ENCODE data around the gene HES6. TPM values are rescaled to one million over a fixed set of nuclear protein-coding genes. Genes with fewer than 3 reads are reported as not detected.
"Not testable (repeated sequence)": the region's sequence is repeated elsewhere in the genome, so short reads cannot be mapped to it uniquely, and the experiment has no call there.

Gene HES6
- 1.8 TPM for total RNA-seq

GRCh38 chr2:238239863-238240756 is at the start of gene HES6:
HES6 (minus strand) TSS chr2:238240038; CDS start chr2:238239905, 133 bp downstream.
- peak; percentile 46 for DNase-seq

GRCh38 chr2:238289574-238289973 is 49.7 kb upstream of the HES6 start:
- no peak for DNase-seq

- DNase-seq, result peak; percentile 97
These were observed 49.1 kb upstream of the HES6 start for GRCh38 chr2:238288650-238289573.

- DNase-seq, result peak; percentile 57
These were observed 48.2 kb upstream of the HES6 start, which contains the start of gene PER2 for GRCh38 chr2:238287737-238288649. PER2 (minus strand) TSS chr2:238288610; CDS start chr2:238277936, 10,674 bp downstream.

GRCh38 chr2:238286987-238287736 is 47.3 kb upstream of the HES6 start:
- no peak for DNase-seq

GRCh38 chr2:238286551-238286950 is 46.7 kb upstream of the HES6 start:
- peak; percentile 19 for DNase-seq

- no peak for DNase-seq
These were observed 46.3 kb upstream of the HES6 start for GRCh38 chr2:238286095-238286494.

- peak; percentile 88 for DNase-seq
These were observed 45.8 kb upstream of the HES6 start for GRCh38 chr2:238285653-238286082.

GRCh38 chr2:238284802-238285515 is 45.1 kb upstream of the HES6 start:
- DNase-seq, result no peak

GRCh38 chr2:238282861-238283738 is 43.3 kb upstream of the HES6 start:
- DNase-seq, result no peak

- no peak for DNase-seq
These were observed 42.1 kb upstream of the HES6 start for GRCh38 chr2:238281826-238282480.

GRCh38 chr2:238280083-238280825 is 40.4 kb upstream of the HES6 start:
- DNase-seq, result no peak

- no peak for DNase-seq
These were observed 39.5 kb upstream of the HES6 start for GRCh38 chr2:238279324-238279682.

GRCh38 chr2:238278626-238279323 is 38.9 kb upstream of the HES6 start:
- no peak for DNase-seq

- DNase-seq, result no peak
These were observed 37.9 kb upstream of the HES6 start for GRCh38 chr2:238277695-238278094.

- DNase-seq, result no peak
These were observed 34.5 kb upstream of the HES6 start for GRCh38 chr2:238274152-238274865.

- not testable (repeated sequence) for DNase-seq
These were observed 33.6 kb upstream of the HES6 start for GRCh38 chr2:238273433-238273832.
